ENCODE data around the gene NEXMIF. TPM values are rescaled to one million over a fixed set of nuclear protein-coding genes. Genes with fewer than 3 reads are reported as not detected.

Gene NEXMIF
- total RNA-seq, 1 experiment from 2014 or later, result not detected

Other genes starting within 250 kb of the NEXMIF start
- 21.2 and 24.7 TPM in 2 replicates for gene ABCB7, start 230.8 kb upstream of the NEXMIF start, total RNA-seq (2022)

Data from MCF 10A (cell line).